Activated CD4-positive, alpha-beta T cell treated with anti-CD3 and anti-CD28 coated beads, Interleukin-2, amount 50 U/mL, for 4 hours (primary cell): ENCODE data around the gene ZNF175.

Experiments used
- DNase-seq, 2 experiments: peaks; one replicate each; pipeline ENCODE4 v3.0.0-alpha.2; 2020

ZNF175 gene

DNA sequence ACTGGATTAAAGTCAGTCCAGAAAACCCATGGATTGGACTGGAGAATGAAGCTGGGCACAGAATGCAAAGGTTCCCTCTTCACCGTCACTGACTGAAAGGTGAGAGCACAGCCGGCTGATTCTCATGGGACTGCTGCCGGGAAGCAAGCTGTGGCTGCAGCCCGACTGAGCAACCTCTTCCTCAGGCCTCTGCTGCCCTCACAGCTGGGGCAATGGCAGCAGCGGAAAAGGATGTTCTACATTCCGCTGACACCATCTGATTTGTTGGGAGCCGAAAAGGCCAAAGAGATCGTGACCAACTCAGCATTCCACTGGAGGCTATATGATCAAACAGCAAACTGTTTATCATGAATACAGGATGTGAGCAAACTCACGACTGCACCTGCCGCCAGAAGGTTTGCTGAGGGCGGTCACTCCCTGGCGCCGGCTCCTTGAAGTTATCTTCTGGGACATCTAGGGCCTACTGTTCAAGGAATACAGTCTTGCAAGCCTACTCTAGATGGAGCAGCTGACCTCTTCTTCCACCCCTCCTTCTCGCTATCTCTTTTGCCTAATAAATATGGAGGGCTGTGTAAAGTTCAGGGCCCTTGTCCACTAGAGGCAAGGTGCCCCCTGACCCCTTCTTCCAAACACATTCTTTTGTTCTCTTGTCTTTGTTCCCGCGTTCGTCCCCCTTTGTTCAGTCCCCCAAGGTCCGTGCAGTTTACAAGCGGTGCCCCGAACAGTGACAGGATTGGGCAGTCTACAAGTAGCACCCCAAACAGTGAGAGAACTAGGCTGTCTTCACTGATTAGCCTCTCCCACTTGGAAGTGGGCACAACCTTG is 20.0 kb upstream of the ZNF175 start:
- no peak for DNase-seq

DNA sequence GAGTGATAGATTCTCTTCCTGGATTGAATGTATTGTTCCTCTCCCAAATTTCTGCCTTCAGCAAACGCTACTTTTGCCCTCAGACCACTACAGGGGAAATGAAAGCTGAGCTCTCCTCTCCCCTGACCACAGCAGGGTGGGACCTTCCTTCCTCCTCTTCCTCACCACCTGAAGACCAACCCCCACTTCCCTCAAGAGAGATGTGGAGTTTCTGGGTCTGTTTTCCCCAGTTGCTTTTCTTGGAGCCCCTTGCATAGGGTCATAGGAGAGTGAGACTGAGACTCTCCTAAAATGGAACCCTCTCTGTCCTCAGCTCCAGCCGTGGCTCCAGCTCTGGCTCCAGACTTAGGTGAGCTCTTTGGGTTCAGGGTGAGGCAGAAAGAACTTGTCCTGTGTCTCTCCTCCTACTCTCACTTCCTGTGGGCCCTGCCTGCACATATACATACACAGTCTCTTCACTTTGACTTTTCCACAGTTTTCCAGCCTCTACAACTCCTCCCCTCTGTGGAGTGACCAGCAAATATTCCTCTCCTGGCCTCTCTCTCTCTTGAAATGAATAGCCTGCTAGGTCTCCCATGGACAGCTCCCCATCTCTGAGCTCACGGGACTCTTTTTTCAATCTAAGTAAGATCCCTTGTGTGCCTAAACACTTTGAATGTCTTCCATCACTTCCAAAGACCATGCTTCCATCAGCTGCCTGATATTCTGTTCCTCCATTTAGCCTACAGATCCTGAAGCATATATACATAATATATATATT is 19.2 kb upstream of the ZNF175 start:
- no peak for DNase-seq

DNA sequence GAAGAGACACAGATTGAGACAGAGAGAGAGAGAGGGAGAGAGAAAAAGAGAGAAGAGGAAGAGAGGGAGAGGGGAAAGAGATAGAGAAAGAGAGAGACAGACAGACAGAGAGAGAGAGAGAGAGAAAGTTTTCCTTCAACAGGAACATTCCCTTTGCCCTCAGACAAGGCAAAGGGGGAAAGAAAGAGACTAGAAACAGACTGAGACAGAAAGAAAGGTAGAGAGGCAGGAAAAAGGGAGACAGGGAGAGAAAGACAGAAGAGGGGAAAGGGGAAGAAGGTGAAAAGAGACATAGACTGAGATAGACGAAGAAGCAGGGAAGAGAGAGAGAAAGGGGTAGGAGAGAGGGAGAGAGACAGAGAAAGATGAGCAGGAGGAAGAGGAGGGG is 18.5 kb upstream of the ZNF175 start:
- DNase-seq: no peak

DNA sequence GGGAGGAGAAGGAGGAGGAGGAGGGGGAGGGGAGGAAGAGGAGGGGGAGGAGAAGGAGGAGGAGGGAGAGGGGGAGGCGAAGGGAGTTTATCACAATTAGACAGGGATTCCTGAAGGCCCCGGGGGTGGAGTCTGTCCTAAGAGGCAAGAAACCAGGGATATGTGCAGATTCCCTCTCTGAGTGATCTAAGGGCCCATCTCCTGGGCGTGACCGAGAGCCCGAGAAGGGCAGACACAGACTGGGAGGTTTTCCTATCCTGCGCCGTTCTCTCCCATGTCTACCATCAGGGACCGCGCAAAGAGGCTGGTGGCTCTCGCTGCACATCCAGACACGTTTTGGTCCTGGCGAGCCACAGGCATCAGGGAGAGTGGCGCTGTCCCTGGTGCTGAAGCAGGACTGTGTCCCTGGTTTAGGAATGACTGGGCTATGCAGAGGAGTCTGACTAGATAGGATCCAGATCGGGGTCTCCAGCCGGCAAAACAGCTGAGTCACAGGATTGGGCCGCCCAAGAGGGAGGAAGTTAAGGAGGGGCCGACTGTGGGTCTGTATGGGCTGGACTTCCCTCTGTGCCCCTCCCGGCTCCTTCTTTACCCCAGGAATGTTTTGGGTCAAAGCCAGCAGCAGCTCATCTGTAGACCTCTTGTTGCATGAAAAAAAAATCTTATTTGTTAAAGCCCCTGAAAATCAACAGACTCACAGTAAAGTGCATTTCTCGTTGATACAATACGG is 17.9 kb upstream of the ZNF175 start:
- peak in 1 of 2 experiments; percentile 13 for DNase-seq

DNA sequence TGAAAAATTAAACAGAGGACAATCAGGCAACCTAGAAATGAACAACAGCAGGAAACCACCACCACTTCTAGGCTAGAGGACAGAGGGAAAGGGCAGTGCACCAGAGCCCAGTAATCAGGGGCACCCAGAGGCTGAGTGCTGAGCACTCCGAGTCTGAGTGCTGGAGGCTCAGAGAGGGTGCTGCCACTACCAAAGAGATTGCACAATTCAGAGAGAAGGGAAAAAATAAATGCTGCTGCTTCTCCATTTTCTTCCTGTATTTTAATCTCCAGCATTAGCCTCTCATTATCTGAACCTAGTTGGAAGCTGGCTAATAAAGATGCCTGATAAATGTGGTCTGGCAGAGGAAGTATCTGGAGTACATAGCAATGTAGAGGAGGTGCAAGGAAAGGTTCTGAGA is 11.8 kb upstream of the ZNF175 start:
- no peak for DNase-seq

DNA sequence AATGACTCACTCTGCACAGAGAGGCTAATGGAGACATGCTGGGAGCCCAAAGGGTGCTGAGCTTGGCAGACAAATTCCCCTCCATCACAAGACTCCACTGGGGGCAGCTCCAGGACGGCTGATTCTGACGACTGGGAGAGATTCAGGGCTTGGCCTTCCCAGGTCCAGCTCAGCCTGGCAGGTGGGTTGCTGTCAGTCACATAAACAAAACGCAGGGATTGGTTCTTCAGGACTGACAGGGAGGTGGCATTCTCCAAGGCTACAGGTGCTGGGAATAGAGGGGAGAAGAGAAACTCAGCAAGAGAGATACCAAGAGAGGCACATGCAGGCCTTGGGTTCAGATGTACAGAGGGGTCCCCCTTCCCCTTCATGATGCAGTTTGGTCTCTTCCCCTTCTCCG is 10.7 kb upstream of the ZNF175 start:
- DNase-seq: no peak

DNA sequence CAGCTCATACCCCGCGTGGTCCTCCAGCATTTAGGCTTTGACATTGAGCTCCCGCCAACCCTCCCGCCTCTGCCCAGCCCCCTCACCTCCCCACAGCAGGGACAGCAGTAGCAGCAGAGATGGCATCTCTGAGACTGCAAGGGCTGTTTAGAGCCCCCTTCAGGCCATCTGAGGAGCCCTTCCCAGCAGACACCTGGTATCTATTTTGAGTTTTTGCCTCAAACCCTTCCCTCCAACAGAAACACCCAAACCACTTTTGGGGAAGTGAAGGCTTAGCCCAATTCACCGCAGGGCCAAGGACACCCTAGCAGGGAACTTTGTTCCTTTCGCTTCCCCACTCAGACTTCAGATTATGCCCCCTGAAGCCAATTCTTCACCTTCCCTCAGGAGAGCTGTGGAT is 6.3 kb upstream of the ZNF175 start:
- no peak for DNase-seq

DNA sequence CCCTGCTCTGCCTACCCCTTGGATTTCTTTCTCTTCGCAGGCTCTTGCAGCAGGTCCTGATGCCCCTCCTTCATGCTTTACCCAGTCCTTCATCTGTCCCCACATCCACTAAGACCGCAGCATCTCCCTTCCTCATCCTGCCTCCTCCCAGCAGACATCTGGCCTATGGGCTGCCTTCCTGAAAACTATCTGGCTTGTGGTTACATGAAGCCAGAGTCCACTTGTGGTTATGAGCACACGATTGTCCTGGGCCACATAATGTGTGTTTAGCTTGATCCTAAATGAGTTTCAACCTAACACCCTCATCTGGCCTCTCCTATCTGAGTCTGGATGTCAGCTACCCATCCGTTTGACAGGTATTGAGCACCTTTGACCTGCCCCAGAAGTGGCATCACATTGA is 5.5 kb upstream of the ZNF175 start:
- no peak for DNase-seq

DNA sequence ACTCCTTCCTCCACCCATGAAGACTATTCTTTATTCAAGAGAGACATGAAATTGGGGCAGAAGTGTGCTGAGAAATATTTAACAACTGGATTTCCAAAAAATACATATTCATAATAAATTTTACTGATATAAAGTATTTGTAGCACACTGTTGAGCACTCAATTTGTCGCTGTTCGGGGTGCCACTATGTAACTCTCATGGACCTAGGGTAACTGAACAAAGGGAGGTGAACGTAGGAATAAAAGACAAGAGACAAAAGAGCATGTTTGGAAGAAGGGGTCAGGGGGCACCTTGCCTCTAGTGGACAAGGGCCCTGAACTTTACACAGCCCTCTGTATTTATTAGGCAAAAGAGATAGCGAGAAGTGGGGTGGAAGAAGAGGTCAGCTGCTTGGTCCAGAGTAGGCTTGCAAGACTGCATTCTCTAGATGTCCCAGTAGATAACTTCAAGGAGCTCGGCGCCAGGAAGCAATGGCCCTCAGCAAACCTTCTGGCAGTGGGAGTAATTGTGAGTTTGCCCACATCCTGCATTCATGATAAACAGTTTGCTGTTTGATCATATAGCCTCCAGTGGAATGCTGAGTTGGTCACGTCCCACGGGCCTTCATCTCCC is 4.5 kb upstream of the ZNF175 start:
- no peak for DNase-seq

DNA sequence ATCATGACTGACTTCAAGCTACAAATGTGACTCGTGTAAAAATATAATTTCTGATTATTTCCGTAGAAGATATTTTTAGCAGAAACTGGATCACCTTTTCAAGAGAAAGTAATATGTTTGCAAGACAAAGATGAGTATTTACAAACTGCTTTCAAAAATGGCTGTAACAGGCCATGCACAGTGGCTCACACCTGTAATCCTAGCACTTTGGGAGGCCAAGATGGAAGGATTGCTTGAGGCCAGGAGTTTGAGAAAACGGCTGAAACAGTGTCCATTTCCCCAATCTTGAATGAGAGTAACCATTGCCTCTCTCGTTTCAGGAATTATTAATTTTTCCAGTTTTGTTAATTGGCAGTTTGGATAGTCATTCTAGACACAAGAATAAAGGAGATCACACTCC is 3.5 kb upstream of the ZNF175 start:
- no peak for DNase-seq

DNA sequence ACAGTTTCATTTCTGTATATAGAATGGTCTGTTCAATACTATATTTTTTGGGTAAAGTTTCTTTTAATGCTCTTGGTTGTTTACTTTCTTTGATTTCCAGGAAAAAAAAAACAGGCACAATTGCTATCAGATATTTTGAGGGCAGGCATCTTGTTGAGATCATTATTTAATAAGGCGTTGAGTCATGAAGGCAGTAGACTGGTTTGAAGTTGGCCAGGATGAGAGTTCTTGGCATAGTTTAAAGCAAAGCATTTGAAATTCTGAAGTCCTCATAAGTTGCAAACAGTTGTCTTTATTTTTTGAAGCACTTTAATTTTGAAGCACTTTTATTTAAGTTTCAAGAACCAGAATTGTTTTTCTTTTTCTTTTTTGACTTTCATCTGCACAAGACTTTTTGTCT is 2.6 kb upstream of the ZNF175 start:
- no peak for DNase-seq

DNA sequence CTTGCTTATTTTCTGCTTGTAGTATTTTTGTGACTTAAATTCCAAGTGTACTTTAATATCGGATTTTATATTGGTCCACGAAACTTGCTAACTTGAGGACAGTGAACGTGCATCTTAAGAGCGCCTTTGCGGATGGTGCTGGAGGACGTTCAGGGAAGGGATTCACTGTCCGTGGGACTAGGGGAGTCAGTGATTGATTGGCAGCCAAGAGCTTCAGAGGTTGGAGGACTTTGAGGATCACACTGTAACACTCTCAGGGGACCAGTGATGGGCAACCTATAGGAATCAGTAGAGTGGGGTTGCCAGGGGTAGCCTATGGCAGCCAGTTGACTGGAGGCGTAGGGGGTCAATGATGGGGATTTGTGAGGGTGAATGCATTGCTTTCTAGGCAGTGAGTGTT is 516 bp downstream of the ZNF175 start:
- DNase-seq: no peak

DNA sequence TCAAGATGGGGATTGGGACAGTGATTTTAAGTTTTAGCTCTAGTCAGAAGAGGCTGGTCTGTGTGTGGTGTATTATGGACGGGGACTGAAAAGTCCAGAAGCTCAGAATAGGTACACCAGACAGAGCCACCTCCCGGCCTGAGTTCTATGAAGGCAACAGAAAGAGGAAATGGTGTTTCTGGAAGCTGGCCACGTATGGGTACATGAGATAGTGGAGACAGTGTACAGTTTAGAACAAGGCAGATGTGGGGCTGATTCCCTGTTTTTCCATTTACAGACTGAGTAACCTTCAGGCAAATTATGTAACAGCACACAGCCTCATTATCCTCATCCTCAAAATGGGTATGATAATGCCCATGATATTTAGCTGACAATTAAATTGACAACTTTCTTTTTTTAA is 1.3 kb downstream of the ZNF175 start:
- no peak for DNase-seq

DNA sequence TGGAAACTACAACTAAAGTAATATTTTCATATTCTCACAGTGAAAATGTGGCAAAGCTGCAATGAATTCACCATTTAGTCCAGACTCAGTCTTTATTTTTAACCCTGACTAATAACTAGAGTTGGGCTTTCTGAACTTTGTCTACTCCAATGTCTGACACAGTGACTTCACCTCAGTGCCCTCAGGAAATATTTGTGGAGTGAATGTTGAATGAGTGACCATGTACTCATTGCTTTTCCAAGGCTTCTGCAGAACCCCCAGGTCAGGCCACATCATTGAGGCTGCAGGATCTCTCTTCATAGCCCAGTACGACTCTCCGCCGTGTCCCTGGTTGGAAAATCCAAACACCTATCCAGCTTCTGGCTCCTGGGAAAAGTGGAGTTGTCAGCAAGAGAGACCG is 1.8 kb downstream of the ZNF175 start:
- DNase-seq: no peak

DNA sequence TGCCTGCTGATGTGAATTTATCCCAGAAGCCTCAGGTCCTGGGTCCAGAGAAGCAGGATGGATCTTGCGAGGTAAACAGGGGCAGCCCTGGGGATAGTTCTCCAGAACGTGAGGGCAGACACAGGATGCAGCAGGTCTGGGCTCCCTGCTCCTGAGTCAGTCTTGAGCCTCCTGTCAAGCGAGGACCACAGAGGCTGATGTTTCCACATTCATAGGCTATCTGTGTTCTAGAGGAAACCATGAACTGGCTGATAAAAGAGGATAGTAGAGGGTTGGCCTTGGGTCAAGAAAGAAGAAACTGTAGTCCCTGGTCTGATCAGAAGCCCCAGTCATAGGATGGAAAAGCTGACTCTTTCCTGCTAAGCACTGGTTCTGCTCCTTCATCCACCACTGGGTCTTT is 2.2 kb downstream of the ZNF175 start:
- no peak for DNase-seq

DNA sequence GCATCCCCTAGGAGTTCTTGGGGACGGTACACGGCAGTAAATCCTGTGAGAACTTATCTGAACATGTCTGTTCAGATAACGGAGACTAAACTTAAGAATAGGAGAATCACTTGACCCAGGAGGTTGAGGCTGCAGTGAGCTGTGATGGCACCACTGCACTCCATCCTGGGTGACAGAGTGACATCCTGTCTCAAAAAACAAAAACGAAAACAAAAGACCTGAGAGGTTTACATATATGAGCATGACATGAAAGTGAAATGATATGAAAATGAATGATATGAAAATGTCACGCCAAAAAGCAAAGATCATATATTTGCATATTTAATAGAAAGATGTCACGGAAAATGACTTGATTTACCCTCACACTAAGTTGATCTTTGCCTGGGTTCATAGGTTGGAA is 5.8 kb downstream of the ZNF175 start:
- no peak for DNase-seq

DNA sequence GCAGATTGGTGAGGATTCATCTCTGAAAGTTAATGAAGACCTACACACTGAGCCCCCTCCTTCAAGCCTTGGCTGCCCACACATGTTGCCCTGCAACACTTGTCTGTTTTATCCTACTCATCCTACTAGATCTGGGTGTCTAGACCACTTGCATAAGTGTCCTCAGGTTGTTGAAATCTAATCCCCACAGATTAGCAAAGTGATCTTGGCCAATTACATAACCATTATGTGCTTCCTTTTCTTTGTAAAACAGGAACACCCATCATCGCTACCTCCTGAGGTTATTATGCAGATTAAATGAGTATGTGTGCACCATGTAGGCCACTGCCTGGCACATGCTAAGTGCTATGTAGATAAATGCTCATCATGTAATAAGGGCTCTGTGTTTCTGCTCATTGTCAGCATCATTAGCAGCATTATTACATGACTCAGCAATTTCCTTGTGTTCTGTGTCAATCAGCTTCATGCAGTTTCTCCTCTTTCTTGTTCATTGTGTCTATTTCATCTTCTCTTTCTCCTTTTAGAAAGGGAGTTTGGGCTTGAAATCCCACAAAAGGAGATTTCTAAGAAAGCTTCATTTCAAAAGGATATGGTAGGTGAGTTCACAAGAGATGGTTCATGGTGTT is 15.1 kb downstream of the ZNF175 start:
- DNase-seq: no peak

DNA sequence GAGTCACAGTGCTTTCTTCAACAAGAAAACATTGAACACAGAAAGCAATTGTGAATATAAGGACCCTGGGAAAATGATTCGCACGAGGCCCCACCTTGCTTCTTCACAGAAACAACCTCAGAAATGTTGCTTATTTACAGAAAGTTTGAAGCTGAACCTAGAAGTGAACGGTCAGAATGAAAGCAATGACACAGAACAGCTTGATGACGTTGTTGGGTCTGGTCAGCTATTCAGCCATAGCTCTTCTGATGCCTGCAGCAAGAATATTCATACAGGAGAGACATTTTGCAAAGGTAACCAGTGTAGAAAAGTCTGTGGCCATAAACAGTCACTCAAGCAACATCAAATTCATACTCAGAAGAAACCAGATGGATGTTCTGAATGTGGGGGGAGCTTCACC is 15.7 kb downstream of the ZNF175 start:
- DNase-seq: no peak

DNA sequence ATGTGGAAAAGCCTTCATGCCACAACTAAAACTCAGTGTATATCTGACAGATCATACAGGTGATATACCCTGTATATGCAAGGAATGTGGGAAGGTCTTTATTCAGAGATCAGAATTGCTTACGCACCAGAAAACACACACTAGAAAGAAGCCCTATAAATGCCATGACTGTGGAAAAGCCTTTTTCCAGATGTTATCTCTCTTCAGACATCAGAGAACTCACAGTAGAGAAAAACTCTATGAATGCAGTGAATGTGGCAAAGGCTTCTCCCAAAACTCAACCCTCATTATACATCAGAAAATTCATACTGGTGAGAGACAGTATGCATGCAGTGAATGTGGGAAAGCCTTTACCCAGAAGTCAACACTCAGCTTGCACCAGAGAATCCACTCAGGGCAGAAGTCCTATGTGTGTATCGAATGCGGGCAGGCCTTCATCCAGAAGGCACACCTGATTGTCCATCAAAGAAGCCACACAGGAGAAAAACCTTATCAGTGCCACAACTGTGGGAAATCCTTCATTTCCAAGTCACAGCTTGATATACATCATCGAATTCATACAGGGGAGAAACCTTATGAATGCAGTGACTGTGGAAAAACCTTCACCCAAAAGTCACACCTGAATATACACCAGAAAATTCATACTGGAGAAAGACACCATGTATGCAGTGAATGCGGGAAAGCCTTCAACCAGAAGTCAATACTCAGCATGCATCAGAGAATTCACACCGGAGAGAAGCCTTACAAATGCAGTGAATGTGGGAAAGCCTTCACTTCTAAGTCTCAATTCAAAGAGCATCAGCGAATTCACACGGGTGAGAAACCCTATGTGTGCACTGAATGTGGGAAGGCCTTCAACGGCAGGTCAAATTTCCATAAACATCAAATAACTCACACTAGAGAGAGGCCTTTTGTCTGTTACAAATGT is 16.4 kb downstream of the ZNF175 start:
- DNase-seq: no peak

DNA sequence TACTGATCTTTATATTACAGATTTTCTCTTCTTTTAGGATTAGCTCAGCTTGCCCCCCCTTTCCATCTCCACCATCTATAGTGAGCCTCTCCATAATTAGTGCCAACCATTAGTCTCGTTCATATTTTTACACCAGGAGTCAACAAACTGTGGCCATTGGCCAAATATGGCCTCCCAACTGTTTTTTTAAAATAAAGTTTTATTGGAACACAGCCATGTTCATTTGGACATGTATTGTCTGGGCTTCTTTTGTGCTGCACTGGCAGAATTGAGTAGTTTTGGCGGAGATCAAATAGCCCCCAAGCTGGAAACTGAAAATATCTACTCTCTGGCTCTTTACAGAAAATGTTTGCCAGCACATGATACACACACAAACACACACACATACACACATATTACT is 18.4 kb downstream of the ZNF175 start:
- DNase-seq: no peak

DNA sequence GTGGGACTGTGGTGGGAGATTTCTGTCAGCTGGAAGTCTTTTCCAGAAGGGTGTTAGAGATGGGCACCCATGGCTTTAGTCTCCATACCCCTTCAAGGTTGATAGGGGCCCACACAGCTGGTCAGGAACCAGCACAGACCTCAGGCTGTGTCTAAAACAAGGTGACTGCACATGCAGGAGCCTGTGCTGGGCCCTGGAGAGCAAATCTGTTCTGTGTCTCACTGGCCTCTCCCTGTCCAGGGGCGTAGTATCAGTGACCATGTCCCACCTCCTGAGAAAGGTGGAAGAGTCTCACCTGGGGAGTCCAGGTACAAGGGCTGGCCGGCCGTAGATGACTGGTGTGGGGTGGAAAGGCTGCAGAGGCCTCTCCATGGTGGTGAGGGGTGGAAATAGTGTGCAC is 19.4 kb downstream of the ZNF175 start:
- DNase-seq: no peak

DNA sequence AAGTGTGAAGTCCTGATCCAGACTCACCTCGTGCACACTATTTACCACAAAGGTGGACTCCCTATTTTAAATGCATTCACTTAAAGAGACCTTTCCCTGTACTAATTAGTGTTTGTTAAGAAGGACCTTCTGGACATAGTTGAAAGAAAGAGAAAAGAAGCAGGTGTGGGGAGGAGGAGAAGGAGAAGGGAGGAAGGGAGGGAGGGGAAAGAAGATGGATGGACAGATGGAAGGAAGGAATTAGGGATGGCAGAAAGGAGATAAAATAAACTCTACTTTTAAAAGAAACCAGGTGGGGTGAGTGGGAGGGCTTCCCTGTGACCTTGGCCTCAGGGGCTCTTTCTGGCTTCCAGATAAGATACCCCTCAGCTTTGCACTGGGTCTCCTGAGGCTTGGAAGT is 21.4 kb downstream of the ZNF175 start:
- no peak for DNase-seq
